ENCODE results near the gene RGP1. TPM values are rescaled to one million over a fixed set of nuclear protein-coding genes. Genes with fewer than 3 reads are reported as not detected.

The RGP1 gene
- total RNA-seq, 1 donor from 2014 or later: 16.2 TPM

GRCh38 chr9:35797311-35798109 lies 48.4 kb downstream of the RGP1 start:
- Histone ChIP-seq H3K4me1 (peaks cover 44% of the 10 kb centered on the region), H3K9me3 (no peaks in the 10 kb centered on the region), H3K4me3 (no peak overlapping the region), H3K27ac (no peak overlapping the region), H3K36me3 (peaks cover 0 to 10% of the 10 kb centered on the region in 2 donors), H3K27me3 (no peaks in the 10 kb centered on the region)
- no peak for DNase-seq (ENCODE audit: extremely low spot score in 2 of 2)
- intact Hi-C loops (cut with DNase I): loop anchor here (5.0 kb wide), 1 partner anchor 50 kb away; no protein-coding TSS in a partner anchor
- TF ChIP-seq CTCF (IDR thresholded peaks at IDR 0.05) (no peak), POLR2AphosphoS5 (IDR thresholded peaks at IDR 0.05; ENCODE audit: insufficient read depth in 1 of 2, low read depth in 1 of 2) (no peak), POLR2A (IDR thresholded peaks at IDR 0.05) (no peak)

GRCh38 chr9:35798658-35799374 lies 49.7 kb downstream of the RGP1 start:
- TF ChIP-seq POLR2AphosphoS5 (IDR thresholded peaks at IDR 0.05; ENCODE audit: insufficient read depth in 1 of 2, low read depth in 1 of 2): peak in 1 of 2 donors; percentile 79
- TF ChIP-seq CTCF (IDR thresholded peaks at IDR 0.05): no peak
- no peaks in the 10 kb centered on the region for H3K9me3 ChIP-seq
- no peak overlapping the region for H3K4me3 ChIP-seq
- H3K27me3 ChIP-seq: no peaks in the 10 kb centered on the region
- H3K27ac ChIP-seq: no peak overlapping the region
- peaks cover 31% of the 10 kb centered on the region for H3K4me1 ChIP-seq
- no peak for DNase-seq (ENCODE audit: extremely low spot score in 2 of 2)
- intact Hi-C loops (cut with DNase I): loop anchor here (5.0 kb wide), 1 partner anchor 48 kb away; no protein-coding TSS in a partner anchor
- H3K36me3 ChIP-seq: peaks cover 0 to 15% of the 10 kb centered on the region in 2 donors

GRCh38 chr9:35800530-35800929 lies 51.4 kb downstream of the RGP1 start:
- TF ChIP-seq CTCF (IDR thresholded peaks at IDR 0.05) (no peak), POLR2AphosphoS5 (IDR thresholded peaks at IDR 0.05; ENCODE audit: insufficient read depth in 1 of 2, low read depth in 1 of 2) (no peak), POLR2A (IDR thresholded peaks at IDR 0.05) (no peak)
- Histone ChIP-seq H3K36me3 (peaks cover 0 to 15% of the 10 kb centered on the region in 2 donors), H3K27me3 (no peaks in the 10 kb centered on the region), H3K4me1 (peaks cover 15% of the 10 kb centered on the region), H3K9me3 (no peaks in the 10 kb centered on the region), H3K27ac (no peak overlapping the region), H3K4me3 (no peak overlapping the region)
- DNase-seq (ENCODE audit: extremely low spot score in 2 of 2): no peak
- intact Hi-C loops (cut with DNase I): no loop called here

GRCh38 chr9:35801328-35802128 lies 52.4 kb downstream of the RGP1 start:
- Histone ChIP-seq H3K4me1 (peaks cover 5% of the 10 kb centered on the region), H3K4me3 (no peak overlapping the region), H3K27me3 (no peaks in the 10 kb centered on the region), H3K27ac (no peak overlapping the region), H3K9me3 (no peaks in the 10 kb centered on the region), H3K36me3 (peaks cover 0 to 24% of the 10 kb centered on the region in 2 donors)
- TF ChIP-seq POLR2AphosphoS5 (IDR thresholded peaks at IDR 0.05; ENCODE audit: insufficient read depth in 1 of 2, low read depth in 1 of 2) (no peak), POLR2A (IDR thresholded peaks at IDR 0.05) (no peak), CTCF (IDR thresholded peaks at IDR 0.05) (no peak)
- no peak for DNase-seq (ENCODE audit: extremely low spot score in 2 of 2)
- intact Hi-C loops (cut with DNase I): no loop called here

Measured in vagina (tissue), 2 donors.